ENCODE data around the gene SLC24A3.

Gene SLC24A3

GRCh38 chr20:19770375-19770774 is 557.9 kb downstream of the SLC24A3 start:
- TF ChIP-seq, protein P1, sequence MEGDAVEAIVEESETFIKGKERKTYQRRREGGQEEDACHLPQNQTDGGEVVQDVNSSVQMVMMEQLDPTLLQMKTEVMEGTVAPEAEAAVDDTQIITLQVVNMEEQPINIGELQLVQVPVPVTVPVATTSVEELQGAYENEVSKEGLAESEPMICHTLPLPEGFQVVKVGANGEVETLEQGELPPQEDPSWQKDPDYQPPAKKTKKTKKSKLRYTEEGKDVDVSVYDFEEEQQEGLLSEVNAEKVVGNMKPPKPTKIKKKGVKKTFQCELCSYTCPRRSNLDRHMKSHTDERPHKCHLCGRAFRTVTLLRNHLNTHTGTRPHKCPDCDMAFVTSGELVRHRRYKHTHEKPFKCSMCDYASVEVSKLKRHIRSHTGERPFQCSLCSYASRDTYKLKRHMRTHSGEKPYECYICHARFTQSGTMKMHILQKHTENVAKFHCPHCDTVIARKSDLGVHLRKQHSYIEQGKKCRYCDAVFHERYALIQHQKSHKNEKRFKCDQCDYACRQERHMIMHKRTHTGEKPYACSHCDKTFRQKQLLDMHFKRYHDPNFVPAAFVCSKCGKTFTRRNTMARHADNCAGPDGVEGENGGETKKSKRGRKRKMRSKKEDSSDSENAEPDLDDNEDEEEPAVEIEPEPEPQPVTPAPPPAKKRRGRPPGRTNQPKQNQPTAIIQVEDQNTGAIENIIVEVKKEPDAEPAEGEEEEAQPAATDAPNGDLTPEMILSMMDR (IDR thresholded peaks at IDR 0.05; ENCODE audit: borderline replicate concordance, insufficient read depth, low read depth, low read length): no peak
- H3K4me3 ChIP-seq (ENCODE audit: low read depth, low read length): no peak overlapping the region

GRCh38 chr20:19771031-19771430 is 558.6 kb downstream of the SLC24A3 start:
- TF ChIP-seq, protein P1 (IDR thresholded peaks at IDR 0.05; ENCODE audit: borderline replicate concordance, insufficient read depth, low read depth, low read length): no peak
- no peak overlapping the region for H3K4me3 ChIP-seq (ENCODE audit: low read depth, low read length)
